ENCODE results near the gene FAM83F.

DNA sequence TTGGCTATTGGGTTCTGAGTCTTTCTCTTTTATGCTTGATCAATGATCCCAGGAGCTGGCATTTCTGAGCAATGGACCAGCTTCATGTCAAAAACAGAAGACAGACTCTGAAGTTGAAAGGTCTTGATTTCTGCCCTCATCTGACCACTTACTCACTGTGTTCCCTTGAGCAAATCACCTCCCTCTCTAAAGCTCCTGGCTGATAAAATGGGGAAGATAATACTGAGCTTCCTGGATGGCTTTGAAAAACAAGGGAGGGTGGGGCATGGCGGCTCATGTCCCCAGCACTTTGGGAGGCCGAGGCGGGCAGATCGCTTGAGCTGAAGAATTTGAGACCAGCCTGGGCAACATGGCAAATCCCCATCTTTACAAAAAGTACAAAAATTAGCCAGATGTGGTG, 6.4 kb downstream of the FAM83F start:
- TF ChIP-seq, protein P1, sequence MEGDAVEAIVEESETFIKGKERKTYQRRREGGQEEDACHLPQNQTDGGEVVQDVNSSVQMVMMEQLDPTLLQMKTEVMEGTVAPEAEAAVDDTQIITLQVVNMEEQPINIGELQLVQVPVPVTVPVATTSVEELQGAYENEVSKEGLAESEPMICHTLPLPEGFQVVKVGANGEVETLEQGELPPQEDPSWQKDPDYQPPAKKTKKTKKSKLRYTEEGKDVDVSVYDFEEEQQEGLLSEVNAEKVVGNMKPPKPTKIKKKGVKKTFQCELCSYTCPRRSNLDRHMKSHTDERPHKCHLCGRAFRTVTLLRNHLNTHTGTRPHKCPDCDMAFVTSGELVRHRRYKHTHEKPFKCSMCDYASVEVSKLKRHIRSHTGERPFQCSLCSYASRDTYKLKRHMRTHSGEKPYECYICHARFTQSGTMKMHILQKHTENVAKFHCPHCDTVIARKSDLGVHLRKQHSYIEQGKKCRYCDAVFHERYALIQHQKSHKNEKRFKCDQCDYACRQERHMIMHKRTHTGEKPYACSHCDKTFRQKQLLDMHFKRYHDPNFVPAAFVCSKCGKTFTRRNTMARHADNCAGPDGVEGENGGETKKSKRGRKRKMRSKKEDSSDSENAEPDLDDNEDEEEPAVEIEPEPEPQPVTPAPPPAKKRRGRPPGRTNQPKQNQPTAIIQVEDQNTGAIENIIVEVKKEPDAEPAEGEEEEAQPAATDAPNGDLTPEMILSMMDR (conservative IDR thresholded peaks at IDR 0.05 in 1 of 2, IDR thresholded peaks at IDR 0.05 in 1 of 2; ENCODE audit: low read depth in 1 of 2, low read length in 2 of 2): no peak
- no peak for TF ChIP-seq EZH2 (IDR thresholded peaks at IDR 0.05; ENCODE audit: low read length, missing control alignments)
